Right lung (tissue), 5 donors: ENCODE data around the gene ACTN2. TPM values are rescaled to one million over a fixed set of nuclear protein-coding genes. Genes with fewer than 3 reads are reported as not detected.

Experiments
- DNase-seq, 2 donors: peaks; one replicate each; pipeline ENCODE4 v3.0.0-alpha.2; 2013
- polyA plus RNA-seq, 5 donors: library from polyadenylated mRNA; unstranded; fragments of 120-200 nt; gene quantifications; one replicate each; pipeline versions ENCODE4 v1.2.1 to v1.2.3, GENCODE V29; 2013; ENCODE audit warnings: inconsistent platforms in 1 of 5, low replicate concordance in 1 of 5; ENCODE audit not compliant: insufficient read length in 5 of 5, insufficient read depth in 1 of 5

The ACTN2 gene
- polyA plus RNA-seq, 5 donors = 2.3 to 59.6 (median 3.2) TPM

DNA sequence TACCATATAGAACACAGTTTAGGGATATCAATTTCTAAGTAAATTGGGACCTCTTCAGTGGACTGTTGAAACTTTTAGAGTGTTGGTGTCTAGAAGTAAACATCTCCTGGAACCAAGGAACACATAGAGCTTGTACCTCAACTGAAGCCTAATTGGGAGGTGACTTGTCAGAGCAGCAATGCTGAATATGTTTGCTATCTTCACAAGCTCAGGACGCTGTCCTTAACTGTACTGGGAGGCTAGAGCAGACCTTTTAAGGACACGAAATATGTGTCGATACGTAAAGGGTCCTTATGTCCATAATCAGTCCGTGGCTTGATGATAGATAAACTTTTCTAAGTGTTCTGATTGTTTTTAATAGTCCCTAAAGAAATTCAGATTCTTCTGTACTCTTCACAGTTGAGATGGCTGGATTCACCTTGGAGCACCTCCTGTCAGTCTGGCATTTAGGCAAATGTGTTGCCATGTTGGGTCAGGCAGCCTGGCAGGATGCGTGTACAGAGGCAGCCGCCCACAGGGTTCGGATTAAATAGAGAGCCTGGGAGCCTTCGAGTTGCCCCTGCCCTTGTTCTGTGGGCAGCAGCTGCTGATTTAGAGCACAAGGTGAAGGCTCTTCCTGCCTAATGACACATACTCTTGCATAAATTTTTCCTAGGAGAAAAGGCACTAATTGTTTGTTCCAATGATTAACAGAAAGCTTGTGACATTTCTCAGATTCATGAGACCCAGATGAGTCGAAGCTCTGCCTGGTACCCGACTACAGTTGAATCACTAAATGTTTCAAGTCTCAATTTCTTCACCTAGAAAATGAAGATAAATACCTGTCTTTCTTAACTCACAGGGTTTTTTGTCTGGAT lies 3.6 kb downstream of the ACTN2 start:
- no peak for DNase-seq

GRCh38 chr1:236691348-236691747 lies 5.0 kb downstream of the ACTN2 start:
- DNase-seq = no peak

DNA sequence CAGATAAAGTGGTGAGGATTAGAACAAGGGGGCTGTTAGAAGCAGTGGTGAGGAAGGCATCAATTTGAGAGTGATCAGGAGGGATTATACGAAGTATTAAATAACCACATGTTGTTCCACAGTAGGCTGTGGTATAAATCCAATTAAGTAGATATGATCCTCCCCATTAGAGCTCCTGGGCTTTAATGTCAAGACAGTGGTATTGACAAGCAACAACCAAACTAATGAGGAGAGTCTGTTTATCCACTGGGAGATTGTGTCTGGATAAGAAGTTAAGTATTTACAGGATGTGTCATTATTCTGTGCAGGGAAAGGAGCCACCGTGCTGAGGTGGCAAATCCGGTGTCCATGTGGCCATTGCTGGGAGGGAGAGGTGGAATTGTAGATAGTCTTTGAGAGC lies 5.8 kb downstream of the ACTN2 start:
- DNase-seq = no peak

- no peak for DNase-seq
Observed at GRCh38 chr1:236692742-236693141, 6.4 kb downstream of the ACTN2 start.

DNA sequence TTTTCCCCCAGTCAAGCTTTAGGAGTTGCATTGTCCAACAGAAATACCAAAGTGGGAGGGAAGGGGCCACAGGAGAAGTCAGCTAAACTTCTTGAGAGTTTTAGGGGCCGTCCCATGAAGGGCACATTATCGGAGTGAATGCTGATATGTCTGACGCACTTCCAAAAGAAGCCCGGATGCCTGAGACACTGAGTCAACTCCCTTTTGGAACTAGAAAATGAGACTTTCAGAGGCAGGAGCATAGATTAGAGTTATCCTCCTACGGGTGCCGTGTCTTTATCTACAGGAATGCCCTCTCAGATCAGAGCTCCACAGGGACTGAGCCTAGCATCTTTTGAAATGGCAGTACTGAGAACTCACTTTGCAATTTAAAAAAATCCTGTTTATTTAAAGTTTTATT lies 13.1 kb downstream of the ACTN2 start:
- no peak for DNase-seq

DNA sequence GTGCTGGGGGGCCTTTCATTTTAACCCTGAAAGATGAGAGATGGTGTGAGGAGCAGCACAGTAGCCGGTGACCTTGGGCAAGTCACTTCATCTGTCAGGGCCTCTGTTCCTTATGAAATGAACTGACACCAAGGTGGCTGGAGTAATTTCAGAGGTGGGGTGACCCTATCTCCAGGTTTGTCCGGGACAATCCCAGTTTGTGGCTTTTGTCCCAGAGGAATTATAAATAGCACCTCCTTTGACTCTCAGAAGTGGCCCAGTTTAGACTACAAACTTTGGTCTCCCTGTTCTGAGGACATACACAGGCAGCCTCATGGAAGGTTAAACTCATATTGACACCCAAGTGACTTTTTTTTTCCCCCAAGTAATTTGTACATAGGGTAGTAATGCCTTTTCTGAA lies 14.6 kb downstream of the ACTN2 start:
- DNase-seq = no peak

DNA sequence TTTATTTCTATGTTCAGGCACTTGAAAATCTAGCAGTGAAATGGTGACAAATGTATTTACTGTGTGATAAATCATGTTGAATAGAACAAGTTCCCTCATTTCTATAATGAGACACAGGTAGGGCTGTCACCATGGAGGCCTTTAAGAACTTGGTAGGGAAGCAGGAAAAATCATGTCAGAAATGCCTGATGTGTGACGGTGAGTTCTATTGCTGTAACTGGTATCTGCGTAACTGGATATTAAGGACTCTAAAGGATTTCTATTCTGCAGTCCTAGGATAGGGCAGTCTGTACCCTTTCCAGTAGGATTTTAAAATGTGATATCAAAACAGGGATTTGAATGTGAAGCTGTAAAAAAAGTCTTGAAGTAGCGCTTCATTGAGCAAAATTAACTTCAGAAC lies 15.5 kb downstream of the ACTN2 start:
- DNase-seq = no peak

DNA sequence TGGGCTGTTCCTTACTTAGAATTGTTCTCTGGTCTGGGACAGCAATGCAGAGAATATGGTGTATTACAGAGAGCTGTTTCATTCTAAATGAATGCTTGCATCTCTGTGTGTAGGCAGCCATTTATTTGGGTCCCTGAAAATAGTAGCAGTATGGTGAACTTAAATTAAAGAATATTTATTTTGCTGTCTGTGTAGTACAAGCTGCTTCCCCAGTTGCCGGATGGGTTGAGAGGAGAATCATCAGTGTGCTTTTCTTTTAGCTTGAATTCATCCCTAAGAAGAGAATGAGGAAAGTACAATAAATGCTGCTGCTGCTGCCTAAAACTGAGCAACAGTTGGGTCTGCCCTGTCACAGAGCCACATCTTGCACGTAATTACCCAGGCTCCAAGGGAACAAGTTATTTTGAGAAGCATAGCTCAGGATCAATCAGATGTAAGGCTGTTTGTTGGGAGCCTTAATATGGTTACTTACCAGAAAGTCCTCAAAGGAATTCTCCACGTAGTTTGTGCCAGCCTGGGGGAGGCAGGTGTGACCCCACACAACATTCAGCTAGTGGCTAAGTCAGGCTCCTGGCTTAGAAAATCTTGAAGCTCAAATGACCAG lies 16.6 kb downstream of the ACTN2 start:
- peak; percentile 42 to 44 for DNase-seq

- DNase-seq = no peak
Observed at GRCh38 chr1:236705771-236706170, 19.5 kb downstream of the ACTN2 start.

DNA sequence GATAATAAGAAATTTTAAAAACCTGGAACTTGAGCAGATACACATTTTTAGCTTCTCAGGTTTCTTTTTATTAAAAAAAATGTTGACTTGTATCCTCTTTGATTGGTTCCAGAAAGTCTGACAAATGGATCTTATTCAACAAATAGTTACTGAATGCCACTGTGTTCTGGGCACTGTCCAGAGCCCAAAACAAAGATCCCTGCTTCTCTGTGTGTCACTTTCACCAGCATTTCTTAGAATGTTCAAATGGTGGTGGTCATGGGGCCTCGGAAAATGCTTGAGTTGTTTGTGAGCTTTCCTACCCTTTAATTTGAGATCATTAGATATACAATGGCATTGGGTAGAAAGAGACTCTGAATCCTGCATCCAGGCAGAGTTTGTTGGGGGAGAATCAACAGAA lies 19.9 kb downstream of the ACTN2 start:
- DNase-seq = no peak

GRCh38 chr1:236710328-236710892 lies 24.1 kb downstream of the ACTN2 start:
- no peak for DNase-seq

DNA sequence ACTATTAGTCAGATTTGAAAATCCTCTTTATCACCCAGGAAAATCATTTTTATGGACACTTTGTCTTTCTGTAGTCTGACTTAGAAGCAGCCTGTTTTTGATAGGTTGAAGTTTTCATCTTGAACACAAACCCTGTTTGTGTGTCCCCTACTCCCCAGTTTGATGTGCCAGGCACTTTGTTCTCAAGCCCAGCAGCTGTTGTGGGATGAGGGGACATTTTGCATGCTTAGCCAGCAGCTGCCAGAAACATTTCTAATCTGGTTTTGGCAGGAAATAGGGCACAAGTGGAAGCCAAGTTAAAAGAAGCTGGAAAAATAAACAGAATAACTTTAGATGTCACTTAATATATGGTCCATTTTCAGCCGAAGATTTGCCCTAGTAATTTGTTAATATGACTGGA lies 29.9 kb downstream of the ACTN2 start:
- DNase-seq = peak; percentile 73 to 75

DNA sequence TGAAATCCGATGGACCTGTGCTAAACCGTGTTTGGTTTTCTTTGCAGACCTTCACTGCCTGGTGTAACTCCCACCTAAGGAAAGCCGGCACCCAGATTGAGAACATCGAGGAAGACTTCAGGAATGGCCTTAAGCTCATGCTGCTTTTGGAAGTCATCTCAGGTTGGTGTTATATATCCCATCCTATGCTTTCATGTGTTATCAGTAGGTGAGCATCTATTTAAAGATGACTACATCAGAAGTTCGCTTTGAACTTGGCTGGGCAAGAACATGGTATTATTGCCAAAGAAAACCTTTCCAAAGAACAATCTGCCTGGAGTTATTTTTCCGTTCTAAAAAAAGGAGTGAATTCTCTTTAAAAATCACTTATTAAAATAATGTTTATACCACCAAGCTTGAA lies 31.5 kb downstream of the ACTN2 start:
- no peak for DNase-seq

DNA sequence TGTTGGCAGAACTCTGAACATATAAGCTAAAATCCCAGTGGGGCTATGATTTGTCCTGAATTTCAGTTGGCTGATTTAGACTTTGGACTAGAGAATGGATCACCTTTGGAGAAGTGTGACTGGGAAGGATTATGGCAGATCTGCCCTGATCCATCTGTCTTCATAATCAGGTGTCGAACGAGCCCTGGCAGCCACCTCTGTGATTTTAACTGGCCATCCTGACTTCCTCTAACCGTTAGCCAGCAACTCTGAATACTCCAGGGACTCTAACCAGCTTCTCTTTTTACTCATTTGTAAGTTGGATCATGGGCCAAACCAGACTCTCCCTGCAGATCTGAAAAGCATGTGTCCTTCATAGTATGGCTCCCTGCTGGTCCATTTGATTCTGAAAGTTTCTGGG lies 32.0 kb downstream of the ACTN2 start:
- no peak for DNase-seq

DNA sequence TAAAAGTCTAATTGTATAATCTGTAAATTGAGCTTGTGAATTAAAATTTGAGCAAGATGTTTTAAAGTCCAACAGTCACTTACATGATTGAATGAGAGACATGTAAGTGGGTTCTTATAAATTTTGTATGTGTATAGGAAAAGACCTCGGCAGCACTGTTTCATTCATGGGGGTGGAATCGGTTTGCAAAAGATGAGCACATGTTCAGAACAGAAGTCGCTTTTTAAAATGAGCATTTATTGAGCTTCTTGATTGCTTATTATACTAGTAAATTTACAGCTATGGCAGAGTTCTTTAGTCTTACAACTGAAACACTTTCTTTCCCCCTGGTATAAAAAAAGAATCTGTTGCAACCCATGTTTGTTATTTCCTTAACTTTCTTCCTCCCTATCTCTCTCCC lies 33.9 kb downstream of the ACTN2 start:
- DNase-seq = no peak

DNA sequence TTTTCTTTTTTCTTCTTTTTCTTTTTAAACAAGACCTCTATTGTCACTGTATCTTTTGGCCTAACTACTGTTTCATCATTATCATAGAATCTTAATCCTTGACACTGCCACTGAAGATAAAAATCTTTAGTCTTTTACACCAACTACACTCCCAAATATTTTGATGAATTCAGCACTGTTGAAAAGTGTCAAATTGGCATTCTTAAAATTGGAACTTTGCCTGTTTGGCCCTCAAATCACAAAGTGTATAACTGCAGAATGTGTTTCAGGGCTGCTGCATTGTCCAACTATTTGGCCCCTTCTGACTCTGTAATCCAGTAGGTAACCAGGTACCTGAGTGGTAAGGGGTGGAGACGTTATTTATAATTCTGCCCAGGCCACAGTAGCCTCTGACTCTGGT lies 34.3 kb downstream of the ACTN2 start:
- DNase-seq = no peak

GRCh38 chr1:236724049-236724448 lies 37.8 kb downstream of the ACTN2 start:
- DNase-seq = no peak

- no peak for DNase-seq
Observed at GRCh38 chr1:236724506-236724905, 38.2 kb downstream of the ACTN2 start.

DNA sequence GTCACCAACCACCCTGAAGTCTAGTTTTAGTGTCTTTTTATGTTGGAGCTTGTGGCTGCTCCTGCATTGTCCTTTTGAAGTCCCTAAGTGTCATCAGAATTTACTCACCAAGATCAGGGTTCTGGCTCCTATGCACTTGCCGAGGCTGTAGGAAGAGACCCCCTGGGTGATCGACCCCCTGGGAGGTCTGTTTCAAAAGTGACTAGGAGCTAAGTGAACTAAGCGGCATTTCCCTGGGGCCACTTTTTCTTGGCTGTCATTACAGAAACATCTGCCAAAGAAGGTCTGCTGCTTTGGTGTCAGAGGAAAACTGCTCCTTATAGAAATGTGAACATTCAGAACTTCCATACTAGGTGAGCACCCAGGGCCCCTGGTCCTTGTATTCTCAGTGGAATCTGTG lies 39.4 kb downstream of the ACTN2 start:
- DNase-seq = no peak

DNA sequence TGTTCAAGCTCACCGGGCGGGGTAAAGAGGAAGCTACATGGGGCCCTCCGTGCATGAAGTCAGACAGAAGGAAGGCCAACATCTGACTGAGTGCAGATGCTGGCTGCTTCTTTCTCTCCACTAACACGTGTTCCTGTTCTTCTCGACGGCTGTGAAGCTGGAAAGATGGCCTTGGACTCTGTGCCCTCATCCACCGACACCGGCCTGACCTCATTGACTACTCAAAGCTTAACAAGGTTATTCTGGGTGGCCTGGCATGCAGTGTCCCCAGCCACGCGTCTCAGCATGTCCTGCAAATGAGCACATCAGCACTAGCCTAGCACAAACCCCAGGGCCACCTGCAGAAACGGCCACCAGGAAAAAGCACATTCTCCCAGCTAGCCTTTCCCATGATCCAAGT lies 41.2 kb downstream of the ACTN2 start:
- DNase-seq = no peak

GRCh38 chr1:236728752-236729151 lies 42.5 kb downstream of the ACTN2 start:
- no peak for DNase-seq

- DNase-seq = no peak
Observed at GRCh38 chr1:236733653-236734052, 47.4 kb downstream of the ACTN2 start.

DNA sequence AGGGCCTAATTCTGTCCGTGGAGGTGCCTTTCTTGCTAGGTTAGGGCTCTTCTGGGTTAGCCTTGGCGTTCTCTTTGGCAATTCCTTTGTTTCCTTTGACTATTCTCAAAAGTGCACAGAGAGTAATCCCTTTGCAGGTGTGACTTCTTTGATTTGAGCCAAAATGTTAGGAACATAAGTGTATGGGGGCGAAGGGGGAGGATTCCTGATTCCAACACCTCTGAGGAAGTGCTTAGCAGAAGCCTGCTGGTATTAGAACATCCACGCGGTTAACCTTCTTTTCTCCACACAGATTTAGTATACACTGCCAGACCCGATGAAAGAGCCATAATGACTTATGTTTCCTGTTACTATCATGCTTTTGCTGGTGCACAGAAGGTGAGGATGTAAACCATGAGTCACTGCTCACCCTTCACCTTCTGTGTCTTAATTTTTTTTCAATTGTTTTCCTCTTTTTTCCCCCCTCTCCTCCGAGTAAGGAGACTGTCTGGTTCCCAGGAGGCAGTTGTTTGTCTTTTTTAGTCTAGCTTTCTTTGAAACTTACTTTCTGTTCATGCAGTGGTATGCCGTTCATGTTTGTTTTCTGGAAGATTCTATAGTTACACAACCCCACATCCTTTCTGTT lies 48.0 kb downstream of the ACTN2 start:
- DNase-seq = no peak
